Activated CD4-positive, alpha-beta memory T cell treated with anti-CD3 and anti-CD28 coated beads for 36 hours (primary cell): Measurements from ENCODE around the gene YWHAE. TPM values are rescaled to one million over a fixed set of nuclear protein-coding genes. Genes with fewer than 3 reads are reported as not detected.
"Not testable (repeated sequence)": the region's sequence is repeated elsewhere in the genome, so short reads cannot be mapped to it uniquely, and the experiment has no call there.

Source experiments
- CTCF ChIA-PET: fragments of 350-600 bp; sonication (Branson Sonifier 250); formaldehyde crosslinking; loops from one replicate; lab custom pipeline; 2021; ENCODE audit warnings: antibody characterized with exemption, inconsistent platforms; lab: Charles Lee
- POLR2A ChIA-PET: fragments of 350-600 bp; sonication (Branson Sonifier 250); formaldehyde crosslinking; loops from one replicate; lab custom pipeline; 2021; ENCODE audit warnings: antibody characterized with exemption; lab: Charles Lee
- DNase-seq: peaks from one replicate; pipeline ENCODE4 v3.0.0-alpha.2; 2020
- H3K27ac Mint-ChIP-seq: one replicate; pipeline ENCODE4 v1.8.0; 2021; ENCODE audit warnings: mixed read lengths
- H3K27me3 Mint-ChIP-seq: one replicate; pipeline ENCODE4 v1.8.0; 2021; ENCODE audit warnings: mixed read lengths
- H3K36me3 Mint-ChIP-seq: one replicate; pipeline ENCODE4 v1.8.0; 2021; ENCODE audit warnings: mixed read lengths
- H3K4me1 Mint-ChIP-seq: one replicate; pipeline ENCODE4 v1.8.0; 2021; ENCODE audit warnings: low read depth, mixed read lengths
- H3K4me3 Mint-ChIP-seq: one replicate; pipeline ENCODE4 v1.8.0; 2021; ENCODE audit warnings: mild to moderate bottlenecking, mixed read lengths
- H3K9me3 Mint-ChIP-seq: one replicate; pipeline ENCODE4 v1.8.0; 2021; ENCODE audit warnings: mixed read lengths
- intact Hi-C: fragments of 100-400 bp; cut with micrococcal nuclease; formaldehyde crosslinking; loops from one replicate; pipeline ENCODE4 v1.15.1; 2023
- total RNA-seq, 2 experiments: library from RNA; stranded (reverse); gene quantifications; one replicate each; pipeline ENCODE4 v1.2.3, GENCODE V29; 2021

The YWHAE gene
- total RNA-seq, 2 experiments from 2014 or later: 505 to 509 TPM

- peak overlapping the region; percentile 99 for H3K4me3 Mint-ChIP-seq
Measured at GRCh38 chr17:1398931-1399678, 917 bp downstream of the YWHAE start.

DNA sequence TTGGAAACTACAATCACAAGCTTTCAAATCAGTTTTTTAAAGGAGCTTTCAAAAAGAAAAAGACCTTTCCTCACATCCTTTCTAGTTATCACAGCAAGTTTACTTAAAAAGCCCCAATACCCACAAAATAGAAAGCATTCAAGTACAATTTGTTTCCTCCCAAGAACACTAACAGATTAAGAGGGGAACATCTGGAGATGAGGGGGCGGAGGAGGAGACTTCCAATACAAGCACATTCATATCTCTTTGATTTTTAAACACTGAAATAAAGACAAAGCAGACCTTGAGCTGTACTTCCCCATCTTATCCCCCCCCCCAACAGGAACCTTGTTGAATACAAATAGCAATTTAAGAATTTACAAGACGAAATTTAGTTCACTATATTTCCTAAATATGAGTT is 2.0 kb downstream of the YWHAE start:
- peaks cover 37% of the 10 kb centered on the region for H3K36me3 Mint-ChIP-seq
- peaks cover 43% of the 10 kb centered on the region for H3K4me1 Mint-ChIP-seq
- no peak for DNase-seq
- peak overlapping the region; percentile 99 for H3K4me3 Mint-ChIP-seq
- intact Hi-C loops: loop anchor here (2.0 kb wide), 2 partner anchors 17 to 59 kb away; partner anchors contain the start of gene CRK
- no peaks in the 10 kb centered on the region for H3K9me3 Mint-ChIP-seq
- peak overlapping the region; percentile 100 for H3K27ac Mint-ChIP-seq
- H3K27me3 Mint-ChIP-seq: no peaks in the 10 kb centered on the region
- CTCF ChIA-PET: interaction anchor here (0.7 to 3.5 kb wide), 6 partner anchors 21 to 232 kb away, joined by 3 to 42 read pairs (median 3); no protein-coding TSS in a partner anchor
- POLR2A ChIA-PET: interaction anchor here (1.2 to 2.0 kb wide), 2 partner anchors 32 to 319 kb away, joined by 3 to 9 read pairs; no protein-coding TSS in a partner anchor

More at GRCh38 chr17:1398931-1399678, 917 bp downstream of the YWHAE start:
- Mint-ChIP-seq H3K9me3 (no peaks in the 10 kb centered on the region), H3K27me3 (no peaks in the 10 kb centered on the region), H3K27ac (peak overlapping the region; percentile 100), H3K36me3 (peaks cover 33% of the 10 kb centered on the region), H3K4me1 (peaks cover 32% of the 10 kb centered on the region)
- intact Hi-C loops: loop anchor here (2.0 kb wide), 2 partner anchors 18 to 58 kb away; partner anchors contain the start of gene CRK
- POLR2A ChIA-PET: interaction anchor here (1.1 to 1.3 kb wide), 4 partner anchors 10 to 57 kb away, joined by 3 to 5 read pairs (median 4); partner anchors contain the start of gene CRK
- CTCF ChIA-PET: interaction anchor here (3.9 kb wide), 1 partner anchor 34 kb away, joined by 21 read pairs; no protein-coding TSS in a partner anchor
- peak; percentile 31 for DNase-seq

GRCh38 chr17:1395876-1396665 is 4.0 kb downstream of the YWHAE start:
- ChIA-PET POLR2A (interaction anchor here (1.1 to 2.0 kb wide), 3 partner anchors 9 to 34 kb away, joined by 3 to 9 read pairs (median 3); no protein-coding TSS in a partner anchor), CTCF (interaction anchor here (0.5 to 3.5 kb wide), 2 partner anchors 31 to 137 kb away, joined by 3 to 42 read pairs; no protein-coding TSS in a partner anchor)
- intact Hi-C loops, DNase-seq, H3K4me3 Mint-ChIP-seq, H3K9me3 Mint-ChIP-seq, H3K27me3 Mint-ChIP-seq: not testable (repeated sequence)
- peaks cover 58% of the 10 kb centered on the region for H3K4me1 Mint-ChIP-seq
- peak overlapping the region; percentile 43 for H3K27ac Mint-ChIP-seq
- peaks cover 37% of the 10 kb centered on the region for H3K36me3 Mint-ChIP-seq

DNA sequence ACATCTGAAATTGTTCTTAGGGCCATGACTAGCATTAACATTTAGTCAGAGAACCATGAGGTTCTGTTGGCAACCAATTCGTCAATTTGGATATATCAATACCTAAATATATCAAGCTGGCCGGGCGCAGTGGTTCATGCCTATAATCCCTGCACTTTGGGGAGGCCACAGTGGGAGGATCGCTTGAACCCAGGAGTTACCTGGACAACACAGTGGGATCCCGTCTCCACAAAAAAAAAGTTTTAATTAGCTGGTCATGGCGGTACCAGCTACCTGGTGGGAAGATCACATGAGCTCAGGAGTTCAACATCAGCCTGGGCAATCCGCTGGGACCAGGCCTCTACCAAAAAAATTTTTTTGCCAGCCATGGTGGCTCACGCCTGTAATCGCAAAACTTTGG is 8.4 kb downstream of the YWHAE start:
- intact Hi-C loops: no loop called here
- Mint-ChIP-seq H3K27me3 (no peaks in the 10 kb centered on the region), H3K36me3 (peaks cover 17% of the 10 kb centered on the region), H3K4me1 (peaks cover 68% of the 10 kb centered on the region), H3K9me3 (no peaks in the 10 kb centered on the region), H3K27ac (no peak overlapping the region), H3K4me3 (no peak overlapping the region)
- POLR2A ChIA-PET: interaction anchor here (0.8 to 1.9 kb wide), 3 partner anchors 9 to 15 kb away, joined by 4 to 9 read pairs (median 6); partner anchors contain the start of gene YWHAE
- CTCF ChIA-PET: interaction anchor here (0.9 to 9.3 kb wide), 4 partner anchors 15 to 59 kb away, joined by 3 to 70 read pairs (median 4); no protein-coding TSS in a partner anchor
- DNase-seq: no peak

- Mint-ChIP-seq H3K27me3 (no peaks in the 10 kb centered on the region), H3K36me3 (peaks cover 14% of the 10 kb centered on the region), H3K27ac (peak overlapping the region; percentile 71), H3K4me3 (no peak overlapping the region), H3K4me1 (peaks cover 73% of the 10 kb centered on the region), H3K9me3 (no peaks in the 10 kb centered on the region)
- CTCF ChIA-PET: interaction anchor here (0.8 to 9.3 kb wide), 6 partner anchors 16 to 65 kb away, joined by 3 to 70 read pairs (median 3); partner anchors contain the start of gene CRK
- intact Hi-C loops: no loop called here
- POLR2A ChIA-PET: interaction anchor here (1.2 to 1.9 kb wide), 3 partner anchors 10 to 14 kb away, joined by 3 to 9 read pairs (median 6); partner anchors contain the start of gene YWHAE
- no peak for DNase-seq
Measured at GRCh38 chr17:1390432-1391367, 9.3 kb downstream of the YWHAE start.

- H3K36me3 Mint-ChIP-seq, H3K4me3 Mint-ChIP-seq, DNase-seq, H3K27me3 Mint-ChIP-seq, H3K27ac Mint-ChIP-seq, H3K9me3 Mint-ChIP-seq, intact Hi-C loops: not testable (repeated sequence)
- ChIA-PET POLR2A (interaction anchor here (0.8 to 0.9 kb wide), 2 partner anchors 8 to 11 kb away, joined by 3 to 4 read pairs; no protein-coding TSS in a partner anchor), CTCF (interaction anchor here (0.6 to 9.3 kb wide), 3 partner anchors 22 to 1042 kb away, joined by 3 to 70 read pairs (median 6); no protein-coding TSS in a partner anchor)
- H3K4me1 Mint-ChIP-seq: peaks cover 57% of the 10 kb centered on the region
Measured at GRCh38 chr17:1387490-1388227, 12.4 kb downstream of the YWHAE start.

- Mint-ChIP-seq H3K4me1 (peaks cover 51% of the 10 kb centered on the region), H3K27ac (peak overlapping the region; percentile 25)
- H3K36me3 Mint-ChIP-seq, intact Hi-C loops, H3K9me3 Mint-ChIP-seq, H3K4me3 Mint-ChIP-seq, H3K27me3 Mint-ChIP-seq, DNase-seq: not testable (repeated sequence)
- ChIA-PET POLR2A (interaction anchor here (1.2 kb wide), 1 partner anchor 10 kb away, joined by 3 read pairs; no protein-coding TSS in a partner anchor), CTCF (interaction anchor here (0.6 to 9.3 kb wide), 3 partner anchors 21 to 1043 kb away, joined by 3 to 70 read pairs (median 6); no protein-coding TSS in a partner anchor)
Measured at GRCh38 chr17:1386675-1387190, 13.3 kb downstream of the YWHAE start.

- Mint-ChIP-seq H3K27ac (peak overlapping the region; percentile 25), H3K36me3 (peaks cover 9% of the 10 kb centered on the region), H3K4me1 (peaks cover 51% of the 10 kb centered on the region), H3K27me3 (no peaks in the 10 kb centered on the region), H3K4me3 (no peak overlapping the region), H3K9me3 (no peaks in the 10 kb centered on the region)
- intact Hi-C loops: no loop called here
- no peak for DNase-seq
- ChIA-PET CTCF (interaction anchor here (1.8 to 9.3 kb wide), 2 partner anchors 21 to 54 kb away, joined by 6 to 70 read pairs; no protein-coding TSS in a partner anchor), POLR2A (interaction anchor here (1.2 kb wide), 1 partner anchor 11 kb away, joined by 3 read pairs; no protein-coding TSS in a partner anchor)
Measured at GRCh38 chr17:1386265-1386664, 13.8 kb downstream of the YWHAE start.

DNA sequence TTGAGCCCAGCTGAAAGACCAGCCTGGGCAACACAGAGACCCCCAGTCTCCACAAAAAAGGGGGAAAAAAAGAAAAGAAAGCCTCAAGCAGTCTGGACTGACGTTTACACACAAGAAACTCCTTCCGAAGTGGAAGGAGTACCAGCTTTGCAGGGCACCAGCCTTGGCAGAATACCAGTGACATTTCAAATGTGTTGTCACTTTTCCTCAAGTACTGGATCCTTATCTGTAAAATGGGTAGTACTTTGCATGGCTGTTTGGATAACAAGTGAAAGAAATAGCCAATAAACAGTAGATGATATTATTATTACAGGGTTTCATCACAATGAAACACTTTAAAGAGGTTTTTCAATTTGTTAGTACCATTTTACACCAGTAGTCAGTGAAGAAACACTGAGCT is 14.2 kb downstream of the YWHAE start:
- POLR2A ChIA-PET: interaction anchor here (1.2 kb wide), 2 partner anchors 11 to 20 kb away, joined by 3 to 4 read pairs; no protein-coding TSS in a partner anchor
- no peaks in the 10 kb centered on the region for H3K9me3 Mint-ChIP-seq
- CTCF ChIA-PET: interaction anchor here (1.8 to 9.3 kb wide), 2 partner anchors 20 to 53 kb away, joined by 6 to 70 read pairs; no protein-coding TSS in a partner anchor
- no peak overlapping the region for H3K4me3 Mint-ChIP-seq
- intact Hi-C loops: no loop called here
- no peaks in the 10 kb centered on the region for H3K27me3 Mint-ChIP-seq
- no peak for DNase-seq
- no peak overlapping the region for H3K27ac Mint-ChIP-seq
- H3K36me3 Mint-ChIP-seq: peaks cover 9% of the 10 kb centered on the region
- peaks cover 51% of the 10 kb centered on the region for H3K4me1 Mint-ChIP-seq
